ENCODE results near the gene C1orf21. TPM values are rescaled to one million over a fixed set of nuclear protein-coding genes. Genes with fewer than 3 reads are reported as not detected.

Gene C1orf21
- total RNA-seq, 4 donors from 2014 or later = 31.6 to 121 (median 38.0) TPM

- no peak for TF ChIP-seq CTCF (IDR thresholded peaks at IDR 0.05; ENCODE audit: low read depth)
Measured at GRCh38 chr1:184656221-184656620, 269.4 kb downstream of the C1orf21 start.

GRCh38 chr1:184658055-184658454, 271.2 kb downstream of the C1orf21 start:
- no peak for TF ChIP-seq CTCF (IDR thresholded peaks at IDR 0.05; ENCODE audit: low read depth)

- TF ChIP-seq CTCF (IDR thresholded peaks at IDR 0.05; ENCODE audit: low read depth) = no peak
Measured at GRCh38 chr1:184660462-184661191, 273.8 kb downstream of the C1orf21 start.

GRCh38 chr1:184661801-184662200, 275.0 kb downstream of the C1orf21 start:
- TF ChIP-seq CTCF (IDR thresholded peaks at IDR 0.05; ENCODE audit: low read depth) = no peak

- no peak for TF ChIP-seq CTCF (IDR thresholded peaks at IDR 0.05; ENCODE audit: low read depth)
Measured at GRCh38 chr1:184664042-184664660, 277.3 kb downstream of the C1orf21 start.

- TF ChIP-seq CTCF (IDR thresholded peaks at IDR 0.05; ENCODE audit: low read depth) = no peak
Measured at GRCh38 chr1:184664661-184665060, 277.8 kb downstream of the C1orf21 start.

- no peak for TF ChIP-seq CTCF (IDR thresholded peaks at IDR 0.05; ENCODE audit: low read depth)
Measured at GRCh38 chr1:184665360-184665759, 278.5 kb downstream of the C1orf21 start.
